CD4-positive, alpha-beta T cell (primary cell): ENCODE data around the gene ZNF609. TPM values are rescaled to one million over a fixed set of nuclear protein-coding genes. Genes with fewer than 3 reads are reported as not detected.

Source experiments
- ATAC-seq: fragments of 200-7000 bp; cut with Tn5 transposase; one replicate; pipeline ENCODE4 v1.10.0; 2022; ENCODE audit warnings: mild to moderate bottlenecking; ENCODE audit not compliant: poor library complexity
- CTCF ChIA-PET: fragments of 350-600 bp; sonication (Branson Sonifier 250); formaldehyde crosslinking; loops from one replicate; lab custom pipeline; 2021; ENCODE audit warnings: antibody characterized with exemption, inconsistent platforms; lab: Charles Lee
- POLR2A ChIA-PET: fragments of 350-600 bp; sonication (Branson Sonifier 250); formaldehyde crosslinking; loops from one replicate; lab custom pipeline; 2021; ENCODE audit warnings: antibody characterized with exemption, inconsistent platforms; lab: Charles Lee
- DNase-seq, 14 experiments: peaks; one replicate each; pipeline ENCODE4 v3.0.0-alpha.2; 2013 to 2020; ENCODE audit warnings: mixed read lengths in 2 of 14
- H3K27ac ChIP-seq, 2 donors: one replicate each; pipeline versions ENCODE4 v1.5.1 to v1.7.0; 2013; ENCODE audit warnings: low read length in 2 of 2, low read depth in 1 of 2, mild to moderate bottlenecking in 1 of 2
- H3K27me3 ChIP-seq, 2 experiments: 1 replicate in 1 of 2; 2 replicates in 1 of 2; pipeline versions ENCODE4 v1.6.1 to v1.7.0; 2013; ENCODE audit warnings: low read length in 2 of 2, control low read depth in 1 of 2, mild to moderate bottlenecking in 1 of 2, moderate library complexity in 1 of 2; ENCODE audit not compliant: insufficient read depth in 2 of 2, control insufficient read depth in 1 of 2
- H3K36me3 ChIP-seq: one replicate; pipeline ENCODE4 v1.6.1; 2013; ENCODE audit warnings: low read length, control low read depth; ENCODE audit not compliant: insufficient read depth
- H3K4me1 ChIP-seq: one replicate; pipeline ENCODE4 v1.6.1; 2013; ENCODE audit warnings: low read length, control low read depth; ENCODE audit not compliant: insufficient read depth
- H3K4me3 ChIP-seq: one replicate; pipeline ENCODE4 v1.5.1; 2013; ENCODE audit warnings: mild to moderate bottlenecking, low read length, moderate library complexity
- H3K9me3 ChIP-seq, 2 experiments: 1 replicate in 1 of 2; 2 replicates in 1 of 2; pipeline versions ENCODE4 v1.6.1 to v1.7.0; 2013; ENCODE audit warnings: low read length in 2 of 2, mild to moderate bottlenecking in 2 of 2, control low read depth in 1 of 2, moderate library complexity in 1 of 2; ENCODE audit not compliant: control insufficient read depth in 1 of 2, insufficient read depth in 1 of 2
- H3K27ac Mint-ChIP-seq: one replicate; pipeline ENCODE4 v1.8.0; 2020; ENCODE audit warnings: mixed read lengths
- H3K27me3 Mint-ChIP-seq: one replicate; pipeline ENCODE4 v1.8.0; 2021; ENCODE audit warnings: mixed read lengths
- H3K36me3 Mint-ChIP-seq: one replicate; pipeline ENCODE4 v1.8.0; 2021; ENCODE audit warnings: low read depth, mixed read lengths
- H3K4me1 Mint-ChIP-seq: one replicate; pipeline ENCODE4 v1.8.0; 2021; ENCODE audit warnings: low read depth, mixed read lengths
- H3K4me3 Mint-ChIP-seq: one replicate; pipeline ENCODE4 v1.8.0; 2020; ENCODE audit warnings: mild to moderate bottlenecking, mixed read lengths
- H3K9me3 Mint-ChIP-seq: one replicate; pipeline ENCODE4 v1.8.0; 2020; ENCODE audit warnings: mixed read lengths
- CTCF ChIP-seq: fragments of 200-600 bp; IDR thresholded peaks from one replicate; pipeline ENCODE4 v1.8.0; 2022; ENCODE audit warnings: antibody characterized with exemption, mild to moderate bottlenecking
- intact Hi-C, 2 experiments: fragments of 100-400 bp; cut with DNase I in 1 of 2; cut with micrococcal nuclease in 1 of 2; formaldehyde crosslinking; loops; one replicate each; pipeline versions ENCODE4 v1.15.1 to v1.9.0; 2023 to 2025; cut with DNase I, micrococcal nuclease
- total RNA-seq, 174 experiments: library from RNA in 2 of 174; stranded (reverse) in 2 of 174; gene quantifications; one replicate each; pipeline ENCODE4 v1.2.3 and lab custom pipeline; 2021 to 2026

Gene ZNF609
- total RNA-seq, 2 experiments from 2014 or later, result 62.4 to 65.3 TPM

GRCh38 chr15:64530918-64531317 lies 70.5 kb downstream of the ZNF609 start:
- no peak for TF ChIP-seq CTCF
- peaks cover 12% of the 10 kb centered on the region for H3K36me3 ChIP-seq
- no peaks in the 10 kb centered on the region for H3K27me3 Mint-ChIP-seq
- peaks cover 19% of the 10 kb centered on the region for H3K4me1 ChIP-seq
- peaks cover 40% of the 10 kb centered on the region for H3K36me3 Mint-ChIP-seq
- no peak overlapping the region for H3K4me3 ChIP-seq
- no peak for DNase-seq
- H3K9me3 Mint-ChIP-seq, result no peaks in the 10 kb centered on the region
- intact Hi-C loops, result no loop called here
- no peaks in the 10 kb centered on the region for H3K9me3 ChIP-seq
- no peak overlapping the region for H3K27ac Mint-ChIP-seq
- ATAC-seq, result no peak
- H3K27me3 ChIP-seq, result no peaks in the 10 kb centered on the region
- no peak overlapping the region for H3K4me3 Mint-ChIP-seq
- ChIA-PET POLR2A (interaction anchor here (0.7 to 1.1 kb wide), 2 partner anchors 28 to 61 kb away, joined by 3 read pairs; no protein-coding TSS in a partner anchor), CTCF (interaction anchor here (1.1 kb wide), 2 partner anchors 23 to 85 kb away, joined by 3 to 4 read pairs; no protein-coding TSS in a partner anchor)
- no peak overlapping the region for H3K27ac ChIP-seq
- peaks cover 77% of the 10 kb centered on the region for H3K4me1 Mint-ChIP-seq

GRCh38 chr15:64532521-64533315 lies 72.3 kb downstream of the ZNF609 start:
- peak overlapping the region; percentile 45 for H3K27ac Mint-ChIP-seq
- H3K4me1 ChIP-seq, result peaks cover 22% of the 10 kb centered on the region
- H3K36me3 Mint-ChIP-seq, result peaks cover 35% of the 10 kb centered on the region
- no peaks in the 10 kb centered on the region for H3K9me3 Mint-ChIP-seq
- CTCF ChIA-PET, result interaction anchor here (1.1 kb wide), 1 partner anchor 9 kb away, joined by 3 read pairs; no protein-coding TSS in a partner anchor
- peaks cover 12% of the 10 kb centered on the region for H3K36me3 ChIP-seq
- no peak for TF ChIP-seq CTCF
- no peaks in the 10 kb centered on the region for H3K27me3 ChIP-seq
- no peak overlapping the region for H3K4me3 ChIP-seq
- H3K9me3 ChIP-seq, result no peaks in the 10 kb centered on the region
- DNase-seq (no peak), ATAC-seq (no peak)
- intact Hi-C loops, result no loop called here
- H3K27me3 Mint-ChIP-seq, result no peaks in the 10 kb centered on the region
- peak overlapping the region; percentile 17 for H3K4me3 Mint-ChIP-seq
- no peak overlapping the region for H3K27ac ChIP-seq
- peaks cover 66% of the 10 kb centered on the region for H3K4me1 Mint-ChIP-seq
- POLR2A ChIA-PET, result interaction anchor here (0.5 to 1.1 kb wide), 3 partner anchors 16 to 66 kb away, joined by 3 read pairs; no protein-coding TSS in a partner anchor

GRCh38 chr15:64535460-64536243 lies 75.3 kb downstream of the ZNF609 start:
- Histone ChIP-seq H3K4me3 (no peak overlapping the region), H3K4me1 (peaks cover 19% of the 10 kb centered on the region), H3K9me3 (no peaks in the 10 kb centered on the region), H3K36me3 (no peaks in the 10 kb centered on the region), H3K27ac (no peak overlapping the region), H3K27me3 (no peaks in the 10 kb centered on the region)
- intact Hi-C loops, result no loop called here
- POLR2A ChIA-PET, result interaction anchor here (0.9 kb wide), 1 partner anchor 94 kb away, joined by 3 read pairs; no protein-coding TSS in a partner anchor
- peaks cover 24% of the 10 kb centered on the region for H3K36me3 Mint-ChIP-seq
- no peak for TF ChIP-seq CTCF
- no peaks in the 10 kb centered on the region for H3K9me3 Mint-ChIP-seq
- H3K27me3 Mint-ChIP-seq, result no peaks in the 10 kb centered on the region
- peak overlapping the region; percentile 55 for H3K27ac Mint-ChIP-seq
- peak; percentile 17 for ATAC-seq
- CTCF ChIA-PET, result no interaction called here
- H3K4me3 Mint-ChIP-seq, result peak overlapping the region; percentile 59
- peaks cover 56% of the 10 kb centered on the region for H3K4me1 Mint-ChIP-seq
- DNase-seq, result peak in 1 of 14 experiments; percentile 10
